NCI-H1105 treated with DMSO at 0.1 percent for 48 hours (cell line): ENCODE data around the gene NFE2L1.
A peak's percentile ranks its signal among the peaks of the same experiment; 100 is the strongest.
"Not testable (repeated sequence)": the region's sequence is repeated elsewhere in the genome, so short reads cannot be mapped to it uniquely, and the experiment has no call there.

ENCODE experiments used
- DNase-seq: peaks from one replicate; lab custom pipeline; 2025; lab: John Stamatoyannopoulos, UW

NFE2L1 gene, protein sequence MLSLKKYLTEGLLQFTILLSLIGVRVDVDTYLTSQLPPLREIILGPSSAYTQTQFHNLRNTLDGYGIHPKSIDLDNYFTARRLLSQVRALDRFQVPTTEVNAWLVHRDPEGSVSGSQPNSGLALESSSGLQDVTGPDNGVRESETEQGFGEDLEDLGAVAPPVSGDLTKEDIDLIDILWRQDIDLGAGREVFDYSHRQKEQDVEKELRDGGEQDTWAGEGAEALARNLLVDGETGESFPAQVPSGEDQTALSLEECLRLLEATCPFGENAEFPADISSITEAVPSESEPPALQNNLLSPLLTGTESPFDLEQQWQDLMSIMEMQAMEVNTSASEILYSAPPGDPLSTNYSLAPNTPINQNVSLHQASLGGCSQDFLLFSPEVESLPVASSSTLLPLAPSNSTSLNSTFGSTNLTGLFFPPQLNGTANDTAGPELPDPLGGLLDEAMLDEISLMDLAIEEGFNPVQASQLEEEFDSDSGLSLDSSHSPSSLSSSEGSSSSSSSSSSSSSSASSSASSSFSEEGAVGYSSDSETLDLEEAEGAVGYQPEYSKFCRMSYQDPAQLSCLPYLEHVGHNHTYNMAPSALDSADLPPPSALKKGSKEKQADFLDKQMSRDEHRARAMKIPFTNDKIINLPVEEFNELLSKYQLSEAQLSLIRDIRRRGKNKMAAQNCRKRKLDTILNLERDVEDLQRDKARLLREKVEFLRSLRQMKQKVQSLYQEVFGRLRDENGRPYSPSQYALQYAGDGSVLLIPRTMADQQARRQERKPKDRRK

DNA sequence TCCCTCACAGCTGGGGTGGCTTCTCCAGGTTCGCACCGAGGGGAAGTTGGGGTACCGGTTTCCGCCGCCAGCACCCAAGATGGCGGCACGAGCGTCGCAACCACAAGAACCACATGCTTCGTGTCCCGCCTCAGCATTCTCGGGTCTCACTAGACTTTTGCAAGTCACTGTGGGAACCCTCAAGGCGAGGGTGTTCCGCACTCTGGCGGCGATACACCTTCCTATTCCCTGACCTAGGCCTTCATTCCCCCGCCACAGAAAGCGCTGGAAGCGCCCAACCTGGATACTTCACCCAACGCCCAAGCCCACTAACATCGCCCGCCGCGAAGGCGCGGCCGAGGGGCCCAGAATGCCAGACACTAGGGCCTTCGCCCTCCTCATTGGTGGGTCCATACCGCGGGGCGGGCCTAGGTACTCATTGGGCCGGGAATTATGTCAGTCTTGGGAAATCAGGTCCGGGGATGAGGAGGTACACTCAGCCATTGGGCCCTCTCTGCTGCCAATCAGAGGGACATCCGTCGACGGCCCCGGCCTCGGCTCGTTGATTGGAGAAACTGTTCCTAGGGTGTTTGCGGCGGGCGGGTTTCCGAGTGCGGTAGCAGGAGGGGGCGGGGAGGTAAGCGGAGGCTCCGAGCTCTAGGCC is at the start of gene NFE2L1:
NFE2L1 (plus strand) TSS at position 619 of the 643 bp plus-strand sequence. CDS start 2,760 bp downstream, outside the sequence.
- DNase-seq: peak; percentile 98

DNA sequence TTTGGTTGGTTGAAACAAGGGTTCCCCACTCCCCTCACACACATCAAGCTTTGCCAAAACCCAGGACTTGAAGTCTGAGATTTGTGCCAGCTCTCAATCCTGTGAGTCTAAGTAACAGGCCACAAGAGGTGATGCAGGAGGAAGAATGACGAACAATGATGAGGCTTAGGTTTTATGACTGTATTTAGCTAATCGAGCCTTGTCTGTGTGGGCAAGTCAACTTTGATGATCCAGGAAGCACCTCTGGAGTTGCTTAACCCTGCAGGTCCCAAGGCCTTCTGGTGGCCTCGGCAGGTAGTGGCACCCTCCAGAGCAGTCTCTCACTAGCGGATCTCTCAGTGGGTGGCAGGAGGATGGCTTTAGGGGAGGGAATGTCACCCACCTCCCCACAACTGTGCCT is 48.6 kb upstream of the NFE2L1 start:
- DNase-seq: no peak

DNA sequence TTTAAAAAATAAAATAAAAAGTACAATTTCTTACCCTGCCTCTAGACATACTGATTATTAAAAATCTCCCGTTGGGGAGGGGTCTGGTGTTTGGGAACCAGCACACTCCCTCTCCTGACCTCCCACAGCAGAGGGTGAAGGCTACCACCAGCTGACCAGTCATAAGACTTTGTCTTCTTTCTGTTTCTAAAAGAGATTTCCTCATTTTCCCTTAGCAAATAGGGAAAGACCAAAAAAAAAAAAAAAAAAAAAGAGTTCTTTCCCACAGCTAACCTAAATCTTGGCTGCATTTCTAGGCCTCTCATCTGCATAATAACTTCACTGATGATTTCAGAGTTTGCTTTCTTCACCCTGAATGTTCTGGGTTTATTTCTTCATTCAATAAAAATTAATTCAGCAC is 47.0 kb upstream of the NFE2L1 start:
- DNase-seq: no peak

DNA sequence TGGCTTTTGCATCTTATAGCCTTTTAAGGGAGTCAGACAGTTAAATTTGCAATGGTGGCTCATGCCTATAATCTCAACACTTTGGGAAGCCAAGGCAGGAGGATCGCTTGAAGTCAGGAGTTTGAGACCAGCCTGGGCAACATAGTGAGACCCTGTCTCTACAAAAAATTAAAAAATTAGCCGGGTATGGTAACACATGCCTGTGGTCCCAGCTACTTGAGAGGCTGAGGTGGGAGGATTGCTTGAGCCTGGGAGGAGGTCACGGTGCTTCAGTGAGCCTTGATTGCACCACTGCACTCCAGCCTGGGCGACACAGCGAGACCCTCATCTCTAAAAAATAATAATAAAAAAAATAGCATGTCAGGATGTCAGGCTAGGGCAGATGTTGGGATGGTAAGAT is 46.5 kb upstream of the NFE2L1 start:
- not testable (repeated sequence) for DNase-seq

DNA sequence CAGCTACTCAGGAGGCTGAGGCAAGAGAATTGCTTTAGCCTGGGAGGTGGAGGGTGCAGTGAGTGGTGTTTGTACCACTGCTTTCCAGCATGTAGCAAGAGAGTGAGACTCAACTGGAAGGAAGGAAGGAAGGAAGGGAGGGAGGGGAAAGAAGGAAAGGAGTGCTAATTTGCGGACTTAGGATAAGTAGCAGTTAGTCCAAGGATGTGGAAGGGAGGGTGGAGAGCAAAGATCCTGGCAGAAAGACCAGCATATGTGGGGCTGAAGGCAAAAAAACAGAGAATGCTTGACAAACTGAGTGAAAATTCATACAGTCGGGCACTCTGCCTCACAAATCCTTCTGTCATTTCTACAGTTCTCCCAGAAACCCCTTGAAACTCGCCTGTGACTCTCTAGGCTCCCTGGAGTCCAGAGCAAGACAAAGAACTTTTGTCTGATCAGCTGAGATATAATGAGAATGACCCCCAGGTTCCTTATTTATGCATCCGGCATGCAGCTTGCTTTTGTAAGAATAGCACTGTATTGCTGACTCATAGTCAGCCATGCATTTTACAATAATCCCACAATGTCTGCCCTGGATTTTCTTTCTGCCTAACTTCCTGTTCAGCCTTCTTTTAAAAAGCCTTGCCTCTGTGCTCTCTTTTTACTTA is 45.8 kb upstream of the NFE2L1 start:
- no peak for DNase-seq

DNA sequence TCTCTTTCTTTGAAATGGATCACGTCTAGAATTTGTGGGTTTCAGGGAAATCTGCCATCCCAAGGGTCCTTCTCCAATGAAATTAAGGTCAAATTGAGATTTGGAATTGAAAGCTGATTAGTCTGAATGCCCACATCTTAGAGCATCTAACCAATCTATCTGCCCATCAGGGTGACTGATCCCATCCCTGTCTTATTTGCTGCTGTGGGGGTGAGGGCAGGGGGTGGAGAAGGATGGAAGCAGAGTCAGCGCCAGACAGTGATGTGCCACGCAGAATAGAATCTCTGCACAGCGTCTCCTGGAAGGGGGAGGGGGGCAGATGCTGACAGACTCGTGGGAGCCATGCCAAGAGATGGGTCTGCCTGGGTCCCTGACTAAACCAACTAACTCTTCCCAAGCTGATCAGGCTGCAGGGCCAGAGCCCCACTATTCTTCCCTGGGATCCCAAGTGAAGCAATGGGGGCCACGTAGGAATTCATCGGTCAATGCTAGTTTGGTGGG is 45.2 kb upstream of the NFE2L1 start:
- peak; percentile 79 for DNase-seq

DNA sequence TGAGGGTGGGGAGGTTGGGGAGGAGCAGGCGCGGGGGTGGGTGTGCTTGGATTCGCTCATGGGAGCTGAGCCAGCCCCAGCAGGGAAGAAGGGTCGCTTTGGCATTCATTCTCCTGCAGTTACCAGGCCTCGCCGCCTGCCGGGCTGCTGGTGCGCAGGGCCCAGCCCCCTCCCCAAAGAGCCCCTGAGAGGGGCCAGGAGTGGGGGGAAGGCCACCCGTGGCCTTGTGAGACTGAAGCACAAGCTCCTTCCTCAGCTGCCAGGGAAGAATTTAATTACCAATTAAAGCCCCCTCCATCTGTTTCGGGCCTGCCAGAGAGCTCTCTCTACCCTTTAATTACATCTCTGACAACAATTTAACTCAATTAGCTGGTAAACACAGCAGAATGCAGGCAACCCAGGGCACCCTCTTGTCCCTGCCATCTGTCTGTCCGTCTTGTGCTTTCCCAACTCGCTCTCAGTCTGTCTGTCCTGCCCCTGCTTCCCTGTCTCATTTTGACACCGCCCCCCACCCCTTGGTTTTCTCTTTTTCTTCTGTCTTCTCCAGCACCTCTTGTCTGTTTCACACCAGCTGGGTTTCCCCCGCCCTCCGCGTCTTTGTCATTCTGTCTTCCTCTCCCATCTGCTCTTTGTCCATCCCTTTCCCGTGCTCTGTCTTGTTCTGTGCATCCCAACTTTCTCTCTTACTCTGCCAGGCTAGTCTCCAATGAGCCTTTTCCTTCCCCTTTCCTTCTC is 44.6 kb upstream of the NFE2L1 start:
- peak; percentile 96 for DNase-seq

DNA sequence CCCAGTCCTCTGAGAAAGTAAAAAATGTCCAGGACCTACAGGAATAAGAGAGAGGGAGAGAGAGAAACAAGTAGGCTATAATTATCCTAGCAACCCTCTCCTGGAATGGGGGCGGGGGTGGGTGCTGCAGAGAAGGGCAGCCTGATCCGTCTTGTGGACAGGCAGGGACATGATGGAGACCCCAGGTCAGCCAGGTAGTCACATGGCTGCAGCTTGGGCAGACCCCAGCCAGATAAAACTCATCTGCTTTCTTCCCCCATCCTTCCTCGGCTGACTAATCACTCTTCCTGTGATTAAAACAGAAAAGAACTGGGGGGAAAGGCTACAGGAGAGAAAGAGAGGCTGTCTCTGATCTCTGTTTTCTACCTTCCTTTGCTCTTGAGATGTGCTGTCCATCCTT is 43.2 kb upstream of the NFE2L1 start:
- peak; percentile 28 for DNase-seq

DNA sequence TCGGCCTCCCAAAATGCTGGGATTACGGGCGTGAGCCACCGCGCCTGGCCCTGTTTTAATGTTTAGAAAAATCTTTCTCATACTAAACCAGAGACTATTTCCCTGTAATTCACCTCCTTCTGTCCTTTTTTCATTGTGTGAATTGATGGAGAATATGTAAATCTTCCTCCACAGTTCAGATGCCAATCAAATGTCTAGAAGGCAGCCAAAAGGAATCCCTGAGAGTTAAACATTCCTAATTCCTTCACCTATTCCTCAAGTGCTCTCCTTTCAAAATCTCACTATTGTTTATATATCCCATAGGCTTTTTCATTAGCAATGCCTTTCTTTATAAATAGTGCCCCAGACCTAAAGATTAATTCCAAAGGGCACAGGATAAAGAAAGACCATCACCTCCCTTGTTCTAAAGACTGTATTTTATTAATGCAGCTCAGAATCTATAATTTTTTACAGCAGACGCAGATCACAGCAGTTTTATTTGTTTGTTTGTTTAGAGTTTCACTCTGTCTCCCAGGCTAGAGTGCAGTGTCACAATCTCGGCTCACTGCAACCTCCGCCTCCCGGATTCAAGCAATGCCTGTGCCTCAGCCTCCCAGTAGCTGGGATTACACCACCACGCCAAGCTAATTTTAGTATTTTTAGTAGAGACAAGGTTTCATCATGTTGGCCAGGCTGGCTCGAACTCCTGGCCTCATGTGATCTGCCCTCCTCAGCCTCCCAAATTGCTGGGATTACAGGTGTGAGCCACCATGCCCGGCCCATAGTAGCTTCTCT is 41.0 kb upstream of the NFE2L1 start:
- DNase-seq: no peak

DNA sequence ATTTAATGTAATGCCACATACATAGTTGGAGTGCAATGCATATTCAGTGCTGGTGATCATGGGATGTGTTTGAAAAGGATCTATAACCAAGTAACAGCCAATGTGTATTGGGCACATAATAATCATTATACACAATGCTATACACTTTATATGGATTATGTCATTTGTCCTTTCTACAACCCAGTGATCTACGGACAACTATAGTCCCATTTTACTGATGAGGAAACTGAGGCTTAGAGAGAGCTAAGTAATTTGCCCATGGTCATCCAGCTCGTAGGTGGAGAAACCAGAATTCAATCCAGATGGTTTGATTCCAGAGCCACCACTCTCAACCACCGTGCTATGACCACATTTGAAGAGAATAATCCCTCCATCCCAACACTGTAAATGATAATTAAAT is 38.0 kb upstream of the NFE2L1 start:
- DNase-seq: no peak

DNA sequence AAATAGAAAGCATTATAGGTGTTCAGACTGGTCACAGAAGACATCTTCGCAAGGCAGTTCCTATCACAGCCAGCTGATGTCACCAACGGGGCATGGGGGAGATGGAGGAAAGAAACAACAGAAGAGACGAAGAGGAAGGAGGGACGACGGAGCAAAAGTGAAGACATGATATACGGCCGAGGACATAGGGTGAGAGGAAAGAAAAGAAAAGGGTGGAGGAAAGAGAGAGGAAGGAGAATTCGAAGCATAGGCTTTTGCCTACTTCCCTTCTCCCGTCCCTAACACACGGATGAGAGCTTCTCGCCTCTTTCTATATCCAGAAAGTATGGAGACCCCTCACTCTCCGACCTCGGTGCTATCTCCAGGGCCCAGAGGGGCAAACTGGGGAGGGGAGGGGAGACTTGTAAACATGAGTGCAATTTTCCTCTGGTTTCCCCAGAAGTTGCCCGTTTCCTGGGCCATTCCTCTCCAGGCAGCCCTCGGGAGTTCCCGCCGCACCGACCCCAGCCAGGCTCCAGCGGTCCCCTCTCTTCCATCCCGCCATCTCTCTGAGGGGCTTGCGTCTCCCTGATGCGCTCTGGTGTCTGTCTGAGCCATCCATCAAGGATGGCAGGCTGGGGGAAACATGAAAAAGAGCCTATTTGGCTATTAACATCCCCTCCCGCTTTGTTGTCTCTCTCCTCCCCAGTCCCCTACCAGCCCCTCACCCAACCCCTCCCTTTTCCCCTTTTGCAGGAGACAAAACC is 36.6 kb upstream of the NFE2L1 start:
- DNase-seq: peak; percentile 70

DNA sequence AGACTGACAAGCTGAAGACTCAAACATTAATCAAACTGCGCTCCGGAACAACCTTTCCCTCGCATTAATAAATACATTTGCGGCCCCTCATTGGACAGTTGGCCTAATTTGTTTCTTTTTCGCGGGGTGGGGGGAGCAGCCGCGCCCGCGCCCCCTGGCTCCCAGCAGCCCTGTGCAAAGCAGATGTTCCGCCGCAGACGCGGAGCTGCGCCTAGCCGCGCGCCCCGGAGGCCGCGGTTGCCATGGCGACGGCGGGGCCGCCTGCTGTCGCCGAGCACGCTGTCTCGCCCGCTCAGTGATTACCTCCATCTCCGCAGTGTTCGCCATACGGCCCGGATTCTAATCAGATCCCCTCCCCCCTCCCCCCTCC is 36.0 kb upstream of the NFE2L1 start:
- DNase-seq: peak; percentile 90

DNA sequence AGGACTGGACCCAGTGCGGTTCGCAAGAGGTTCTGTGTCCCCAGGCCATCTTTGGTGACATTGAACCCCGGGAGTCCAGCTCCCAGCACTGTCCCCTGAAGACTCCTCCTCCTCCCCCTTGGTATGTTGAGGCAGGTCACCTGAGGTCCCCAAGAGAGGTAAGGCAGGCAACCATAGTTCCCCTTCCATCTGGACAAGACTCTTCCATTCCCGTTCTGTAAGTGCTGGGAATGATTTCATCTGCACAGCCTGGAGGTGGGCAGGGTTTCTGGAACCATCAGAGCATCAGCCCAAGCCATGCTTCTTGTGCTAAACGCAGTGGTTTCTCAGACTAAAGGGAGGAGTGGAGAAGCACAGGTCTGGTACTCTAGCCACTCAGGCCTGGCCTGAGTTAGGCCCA is 35.5 kb upstream of the NFE2L1 start:
- no peak for DNase-seq

DNA sequence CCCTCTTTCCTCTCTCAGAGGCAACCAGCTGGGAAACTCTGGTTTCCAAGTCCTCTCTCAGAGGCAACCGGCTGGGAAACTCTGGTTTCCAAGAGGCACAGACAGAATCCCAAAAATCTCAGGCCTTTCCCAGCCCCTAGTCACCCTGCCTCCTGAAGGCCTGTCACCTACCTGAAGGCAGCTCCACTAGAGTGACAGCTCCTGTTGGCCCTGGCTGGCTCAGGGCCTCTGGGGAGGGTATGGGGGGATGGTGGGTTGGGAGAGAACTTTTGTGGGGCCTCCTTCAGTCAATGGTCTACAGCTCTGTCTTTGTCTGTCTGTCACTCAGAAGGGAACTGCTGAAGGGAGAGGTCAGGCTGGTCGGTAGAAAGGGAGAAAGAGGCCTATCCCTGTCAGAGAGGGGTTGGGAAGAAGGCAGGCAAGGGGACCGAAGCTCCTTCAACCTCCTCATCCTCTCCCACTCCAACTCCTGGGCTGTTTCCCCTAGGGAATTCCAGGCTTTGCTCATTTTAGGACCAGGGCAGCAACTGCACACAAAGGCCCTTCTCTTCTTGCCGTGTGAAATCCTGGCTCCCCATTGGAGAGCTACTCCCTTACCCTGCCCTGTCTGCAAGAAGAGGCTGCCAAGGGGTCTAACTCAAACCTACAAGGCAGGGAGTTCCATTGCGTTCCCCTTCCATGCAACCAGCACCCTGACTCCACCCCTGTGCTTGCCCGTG is 34.1 kb upstream of the NFE2L1 start:
- DNase-seq: no peak

DNA sequence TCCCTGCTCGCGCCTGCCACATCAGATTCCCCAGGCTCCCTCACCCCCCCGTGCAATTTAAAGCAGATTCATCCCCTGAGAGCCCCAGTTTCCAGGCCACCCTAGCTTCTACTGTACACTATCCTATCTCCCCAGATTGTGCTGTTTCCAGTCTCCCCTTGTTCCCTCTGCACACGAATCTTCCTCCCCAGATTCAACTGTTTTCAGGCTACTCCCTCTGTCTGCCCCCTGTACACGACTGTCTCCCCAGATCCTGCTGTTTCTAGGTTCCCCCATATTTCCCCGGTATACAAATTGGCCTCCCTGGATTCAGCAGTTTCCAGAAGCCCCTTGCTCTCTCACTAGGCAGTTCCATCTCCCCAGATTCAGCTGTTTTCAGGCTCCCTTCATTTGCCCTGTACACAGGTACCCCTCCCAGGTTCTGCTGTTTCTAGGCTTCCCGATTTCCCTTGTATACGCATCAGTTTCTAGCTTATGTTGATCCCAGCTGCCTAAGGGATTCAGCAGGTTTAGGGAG is 33.5 kb upstream of the NFE2L1 start:
- peak; percentile 67 for DNase-seq

DNA sequence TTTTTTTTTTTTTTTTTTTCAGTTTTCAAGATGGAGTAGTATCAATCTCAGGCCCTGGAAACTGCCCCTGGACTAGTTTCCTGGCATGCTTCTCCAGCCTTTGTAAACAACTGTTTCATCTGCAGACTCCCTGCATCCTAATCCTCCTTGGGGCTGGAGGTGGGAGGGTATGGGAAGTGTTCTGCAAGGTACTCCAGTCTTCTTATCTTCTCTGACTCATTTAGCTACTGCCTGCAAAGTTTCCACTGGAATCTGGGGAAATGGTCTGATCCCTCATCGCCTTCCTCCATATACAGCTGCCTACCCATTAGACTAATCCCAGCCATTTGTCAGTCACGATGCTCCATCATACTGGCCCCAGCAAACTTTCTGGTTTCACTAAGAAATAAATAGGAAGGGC is 32.0 kb upstream of the NFE2L1 start:
- no peak for DNase-seq

DNA sequence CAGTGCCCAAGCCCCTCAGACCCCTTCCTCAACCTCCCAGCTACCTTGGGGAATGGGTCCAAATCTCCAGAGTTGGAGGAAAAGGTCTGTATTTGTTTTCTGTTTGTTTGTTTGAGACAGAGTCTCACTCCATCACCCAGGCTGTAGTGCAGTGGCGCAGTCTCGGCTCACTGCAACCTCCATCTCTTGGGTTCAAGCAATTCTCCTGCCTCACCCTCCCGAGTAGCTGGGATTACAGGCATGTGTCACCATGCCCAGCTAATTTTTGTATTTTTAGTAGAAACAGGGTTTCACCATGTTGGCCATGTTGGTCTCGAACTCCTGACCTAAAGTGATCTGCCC is 30.4 kb upstream of the NFE2L1 start:
- DNase-seq: not testable (repeated sequence)

DNA sequence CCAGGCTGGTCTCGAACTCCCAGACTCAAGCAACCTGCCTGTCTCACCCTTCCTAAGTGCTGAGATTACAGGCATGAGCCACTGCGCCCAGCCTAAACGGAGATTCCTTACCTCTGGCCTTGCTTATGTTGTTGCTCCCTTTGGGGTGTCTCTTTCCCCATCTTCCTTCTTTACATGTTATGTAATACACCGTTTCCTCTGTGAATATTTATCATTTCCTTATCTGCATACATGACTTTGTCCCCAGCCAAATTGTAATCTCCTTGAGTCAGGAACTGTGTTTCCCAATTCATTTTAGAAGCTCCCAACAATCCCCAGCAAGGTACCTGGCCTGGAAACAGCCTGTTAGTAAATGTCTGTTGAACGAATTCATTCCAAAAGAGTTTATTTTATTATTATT is 26.2 kb upstream of the NFE2L1 start:
- no peak for DNase-seq

DNA sequence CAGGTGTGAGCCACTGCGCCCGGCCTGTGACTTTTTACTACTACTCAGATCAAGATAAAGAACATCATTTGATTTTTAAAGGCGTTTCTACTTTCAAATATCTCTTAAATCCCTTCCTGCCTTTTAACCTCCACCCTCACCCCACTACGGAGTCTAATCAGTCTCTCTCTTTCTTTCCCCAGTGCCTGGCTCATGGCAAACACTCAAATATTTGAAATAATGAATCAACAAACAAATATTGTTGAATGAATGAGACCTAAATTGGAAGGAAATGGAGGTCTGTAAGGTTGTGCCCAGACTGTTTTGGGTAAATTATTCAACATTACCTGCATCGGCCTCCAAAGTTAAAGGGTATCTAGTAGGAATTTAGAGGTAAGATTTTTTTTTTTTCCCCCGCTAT is 25.3 kb upstream of the NFE2L1 start:
- no peak for DNase-seq
